HepG2 (cell line): Measurements from ENCODE around the gene NUDCD3. TPM values are rescaled to one million over a fixed set of nuclear protein-coding genes. Genes with fewer than 3 reads are reported as not detected.

Experiments
- ATAC-seq: fragments of 200-7000 bp; cut with Tn5 transposase; 3 replicates; pipeline ENCODE4 v1.9.1; 2020; ENCODE audit warnings: mild to moderate bottlenecking, moderate library complexity
- BruUV-seq: library from RNA; stranded (reverse); fragments of 400-500 nt; replicated peaks from 2 replicates; lab custom pipeline; 2021; lab: Mats Ljungman, UMichigan
- CTCF ChIA-PET: fragments of 300-600 bp; formaldehyde crosslinking; extraction: SDS; loops from one replicate; lab custom pipeline; 2021; ENCODE audit warnings: low total read pairs, inconsistent platforms, low intra/inter-chr PET ratio; lab: Yijun Ruan, JAX
- POLR2A ChIA-PET: fragments of 350-600 bp; sonication (Branson Sonifier 250); formaldehyde crosslinking; loops from one replicate; lab custom pipeline; 2020; ENCODE audit warnings: antibody characterized with exemption, inconsistent platforms; lab: Yijun Ruan, JAX
- DNase-seq: peaks from one replicate; pipeline ENCODE4 v3.0.0-alpha.2; 2015; ENCODE audit warnings: low spot score
- FAIRE-seq: peaks from 3 replicates; lab custom pipeline; 2011; peaks lifted over from hg19 to GRCh38; lab: Jason Lieb, UNC
- H2AFZ ChIP-seq: one replicate; pipeline ENCODE4 v1.6.1; 2011; ENCODE audit warnings: low read length, inconsistent platforms
- H3K27ac ChIP-seq: fragments of 300-600 bp; 3 replicates; pipeline ENCODE4 v1.8.0; 2011; ENCODE audit warnings: mixed run types, mild to moderate bottlenecking, mixed read lengths, low read length, inconsistent platforms; ENCODE audit not compliant: insufficient read depth; ENCODE audit errors: extremely low read length
- H3K27me3 ChIP-seq, 2 experiments: fragments of 200-600 bp in 1 of 2; 2 replicates in 1 of 2; 3 replicates in 1 of 2; pipeline versions ENCODE4 v1.6.0 to v1.8.0; 2011; ENCODE audit warnings: low read length in 2 of 2, mild to moderate bottlenecking in 2 of 2, moderate library complexity in 2 of 2, inconsistent platforms in 1 of 2; ENCODE audit not compliant: insufficient read depth in 2 of 2, control insufficient read depth in 1 of 2
- H3K36me3 ChIP-seq, 2 experiments: fragments of 200-600 bp in 1 of 2; replicated peaks in 1 of 2; 2 replicates in 1 of 2; 3 replicates in 1 of 2; pipeline versions ENCODE4 v1.5.1 to v1.8.0; 2011; ENCODE audit warnings: low read length in 2 of 2, inconsistent platforms in 1 of 2; ENCODE audit not compliant: insufficient read depth in 2 of 2, control insufficient read depth in 1 of 2
- H3K4me1 ChIP-seq: 2 replicates; pipeline ENCODE4 v1.5.1; 2012; ENCODE audit warnings: low read length, inconsistent platforms; ENCODE audit not compliant: insufficient read depth
- H3K4me2 ChIP-seq: 2 replicates; pipeline ENCODE4 v1.6.0; 2011; ENCODE audit warnings: low read depth, low read length, inconsistent platforms
- H3K4me3 ChIP-seq, 3 experiments: fragments of 200-600 bp in 1 of 3; sonication (generic), shearing (Covaris generic) in 1 of 3; replicated peaks in 1 of 3; 2 replicates each; pipeline ENCODE4 v1.5.1; 2011 to 2016; ENCODE audit warnings: low read length in 3 of 3, inconsistent platforms in 2 of 3, low read depth in 2 of 3, mild to moderate bottlenecking in 2 of 3, control low read depth in 1 of 3, mixed read lengths in 1 of 3; ENCODE audit not compliant: insufficient read depth in 1 of 3
- H3K79me2 ChIP-seq: one replicate; pipeline ENCODE4 v1.6.1; 2011; ENCODE audit warnings: low read length, inconsistent platforms; ENCODE audit not compliant: insufficient read depth
- H3K9ac ChIP-seq: 2 replicates; pipeline ENCODE4 v1.6.0; 2011; ENCODE audit warnings: mild to moderate bottlenecking, low read depth, low read length, inconsistent platforms; ENCODE audit not compliant: insufficient read depth
- H3K9me3 ChIP-seq: 2 replicates; pipeline ENCODE4 v1.5.1; 2012; ENCODE audit warnings: mild to moderate bottlenecking, low read length
- H4K20me1 ChIP-seq: 2 replicates; pipeline ENCODE4 v1.6.0; 2011; ENCODE audit warnings: inconsistent platforms, mild to moderate bottlenecking, low read length, moderate library complexity; ENCODE audit not compliant: insufficient read depth
- GATA4 ChIP-seq: sonication (generic); IDR thresholded peaks from 2 replicates; pipeline ENCODE4 v1.6.1; 2016; ENCODE audit warnings: antibody characterized with exemption, low read depth, borderline replicate concordance
- HDAC2 ChIP-seq: sonication (generic); formaldehyde crosslinking; IDR thresholded peaks from 2 replicates; pipeline ENCODE4 v1.4.0; 2020; ENCODE audit warnings: missing genetic modification reagents
- HDAC6 ChIP-seq: fragments of 200-600 bp; sonication (generic); IDR thresholded peaks from 2 replicates; pipeline ENCODE4 v1.7.0; 2017; ENCODE audit warnings: mild to moderate bottlenecking, antibody characterized with exemption, low read length, low read depth
- KDM1A ChIP-seq: IDR thresholded peaks from 2 replicates; pipeline ENCODE4 v1.6.1; 2016; ENCODE audit warnings: missing compliant biosample characterization
- KLF6 ChIP-seq: IDR thresholded peaks from 2 replicates; pipeline ENCODE4 v1.8.0; 2016; ENCODE audit warnings: missing biosample characterization, missing genetic modification reagents
- MEIS2 ChIP-seq: sonication (generic); formaldehyde crosslinking; IDR thresholded peaks from 2 replicates; pipeline ENCODE4 v1.9.0; 2021; ENCODE audit warnings: mild to moderate bottlenecking, missing genetic modification reagents
- PBX2 ChIP-seq: IDR thresholded peaks from 2 replicates; pipeline ENCODE4 v1.6.1; 2016; ENCODE audit warnings: control low read depth
- RFXANK ChIP-seq: IDR thresholded peaks from 2 replicates; pipeline ENCODE4 v1.6.1; 2016
- SP5 ChIP-seq: IDR thresholded peaks from 2 replicates; pipeline ENCODE4 v1.6.1; 2016; ENCODE audit warnings: low read depth, borderline replicate concordance
- ZNF337 ChIP-seq: sonication (generic); formaldehyde crosslinking; IDR thresholded peaks from 2 replicates; pipeline ENCODE4 v1.5.1; 2020; ENCODE audit warnings: missing genetic modification reagents, low read depth, mild to moderate bottlenecking, borderline replicate concordance
- ZNF44 ChIP-seq: sonication (generic); formaldehyde crosslinking; IDR thresholded peaks from 2 replicates; pipeline ENCODE4 v1.5.1; 2020; ENCODE audit warnings: mild to moderate bottlenecking, missing genetic modification reagents
- ZNF792 ChIP-seq: IDR thresholded peaks from 2 replicates; pipeline ENCODE4 v1.6.1; 2016
- WGBS: methylation state at CpG from one replicate; pipeline ENCODE4 v1.1.6; 2017; ENCODE audit warnings: low lambda C conversion rate; 5-methylcytosine and 5-hydroxymethylcytosine counted together
- in situ Hi-C: cut with HindIII; loops from 2 replicates; pipeline ENCODE4 v1.10.0; 2017; ENCODE audit warnings: low pct_unique_long_range_greater_than_20kb; ENCODE audit not compliant: extremely low pct_ligation_motif_present
- intact Hi-C: fragments of 100-400 bp; cut with micrococcal nuclease; formaldehyde crosslinking; loops from one replicate; pipeline ENCODE4 v1.10.0; 2022; ENCODE audit not compliant: unreplicated experiment
- polyA plus RNA-seq, 8 experiments: library from polyadenylated mRNA; depleted of rRNA in 3 of 8; stranded (reverse) in 7 of 8; unstranded in 1 of 8; fragments of >200 nt; fragmentation: Illumina TruSeq in 4 of 8; extraction: Trizol in 4 of 8; gene quantifications; 2 replicates each; pipeline versions ENCODE4 v1.2.1 to v1.2.3, GENCODE V29; 2011 to 2016; ENCODE audit warnings: low read depth in 4 of 8, missing spikeins in 1 of 8, mixed read lengths in 1 of 8; ENCODE audit not compliant: insufficient read depth in 1 of 8
- total RNA-seq, 5 experiments: library from RNA; depleted of rRNA; stranded (reverse); fragments of >200 nt; fragmentation: Illumina TruSeq; extraction: Trizol; gene quantifications; 2 replicates each; pipeline ENCODE4 v1.2.3, GENCODE V29; 2016; ENCODE audit warnings: low read depth in 1 of 5

NUDCD3 gene
- total and polyA plus RNA-seq, 2 of the 13 experiments (the other 11 are each of a cell fraction or from before 2014, with no cell fraction given) = 20.8 to 49.9 TPM

- no peaks in the 10 kb centered on the region for H4K20me1 ChIP-seq
- no peak overlapping the region for H3K4me2 ChIP-seq
- in situ Hi-C loops (no loop called here), intact Hi-C loops (no loop called here)
- no peaks in the 10 kb centered on the region for H3K9me3 ChIP-seq
- H3K4me1 ChIP-seq = no peaks in the 10 kb centered on the region
- FAIRE-seq (no peak), ATAC-seq (no peak), DNase-seq (no peak)
- 57% methylated on average over 1 of the region's 2 CpGs for WGBS
- H3K27ac ChIP-seq = no peak overlapping the region
- H3K36me3 ChIP-seq = peaks cover 21 to 68% of the 10 kb centered on the region in 2 experiments
- no TSS peak for BruUV-seq
- POLR2A ChIA-PET = no interaction called here
- no peaks in the 10 kb centered on the region for H3K79me2 ChIP-seq
- CTCF ChIA-PET = no interaction called here
- no peak overlapping the region for H3K9ac ChIP-seq
- TF ChIP-seq ZNF792 (CRISPR knock-in tag) (no peak), KDM1A (CRISPR knock-in tag) (no peak), MEIS2 (CRISPR knock-in tag) (no peak), GATA4 (no peak), SP5 (CRISPR knock-in tag) (no peak), HDAC2 (CRISPR knock-in tag) (no peak), ZNF337 (CRISPR knock-in tag) (no peak), KLF6 (CRISPR knock-in tag) (no peak), RFXANK (no peak), PBX2 (no peak), ZNF44 (no peak), HDAC6 (no peak)
- no peaks in the 10 kb centered on the region for H3K27me3 ChIP-seq
- no peak overlapping the region for H3K4me3 ChIP-seq
- no peak overlapping the region for H2AFZ ChIP-seq
Measured at GRCh38 chr7:44390701-44391100, 99.8 kb downstream of the NUDCD3 start.
